ENCODE data around the gene USH2A.

USH2A gene

DNA sequence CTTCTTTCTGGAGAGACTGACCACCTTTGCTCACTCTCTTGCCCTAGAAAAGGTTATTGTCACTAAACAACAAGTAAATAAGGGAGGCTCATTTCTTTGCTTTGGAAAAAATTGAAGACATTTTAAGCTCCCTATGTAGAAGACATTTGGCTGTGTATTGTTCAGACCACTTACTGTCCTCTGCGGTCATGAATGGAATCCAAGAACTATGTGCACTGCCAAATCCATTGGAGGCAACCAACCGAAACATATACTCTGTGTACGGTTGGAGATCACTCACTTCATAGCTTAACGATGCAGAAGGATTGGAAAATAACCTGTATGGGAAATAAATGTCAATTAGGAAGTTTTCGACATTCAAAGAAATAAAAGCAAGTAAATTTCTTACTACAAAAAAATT is 523.3 kb downstream of the USH2A start:
- no peak for DNase-seq

DNA sequence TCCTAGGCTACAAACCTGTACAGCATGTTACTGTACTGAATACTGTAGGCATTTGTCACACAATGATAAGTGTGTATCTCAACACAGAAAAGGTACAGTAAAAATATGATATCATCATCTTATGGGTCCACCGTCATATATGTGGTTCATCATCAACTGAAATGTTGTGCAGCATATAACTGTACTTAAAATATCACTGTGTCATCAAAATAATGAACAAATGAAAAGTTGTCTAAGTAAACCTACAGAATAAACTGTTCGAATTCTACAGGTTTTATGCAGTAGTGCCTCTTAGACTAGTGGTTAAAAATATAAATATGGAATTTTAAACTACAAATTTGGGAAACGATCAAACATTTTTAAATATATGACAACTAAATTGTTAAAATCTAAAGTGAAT is 527.4 kb downstream of the USH2A start:
- DNase-seq = no peak

GRCh38 chr1:215895276-215895675 is 528.0 kb downstream of the USH2A start:
- no peak for DNase-seq

DNA sequence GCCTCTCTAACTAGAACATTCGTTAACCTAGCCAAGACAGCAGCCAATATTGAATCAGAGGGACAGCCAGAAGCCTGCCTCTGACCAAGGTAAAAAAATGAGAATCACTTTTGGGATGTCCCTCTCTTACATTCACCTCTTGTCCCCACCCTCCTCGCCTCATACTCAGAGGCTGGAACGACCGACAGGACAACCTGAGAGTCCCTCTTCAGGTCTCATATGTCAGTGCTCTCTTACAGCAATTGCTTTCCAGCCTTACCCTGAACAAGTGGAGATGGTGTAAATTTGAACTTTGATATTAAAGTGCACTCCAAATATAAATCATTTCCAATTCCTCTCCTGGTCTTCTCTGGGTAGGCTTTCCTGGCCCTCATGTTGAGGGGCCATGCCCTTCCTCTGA is 528.6 kb downstream of the USH2A start:
- DNase-seq = no peak

DNA sequence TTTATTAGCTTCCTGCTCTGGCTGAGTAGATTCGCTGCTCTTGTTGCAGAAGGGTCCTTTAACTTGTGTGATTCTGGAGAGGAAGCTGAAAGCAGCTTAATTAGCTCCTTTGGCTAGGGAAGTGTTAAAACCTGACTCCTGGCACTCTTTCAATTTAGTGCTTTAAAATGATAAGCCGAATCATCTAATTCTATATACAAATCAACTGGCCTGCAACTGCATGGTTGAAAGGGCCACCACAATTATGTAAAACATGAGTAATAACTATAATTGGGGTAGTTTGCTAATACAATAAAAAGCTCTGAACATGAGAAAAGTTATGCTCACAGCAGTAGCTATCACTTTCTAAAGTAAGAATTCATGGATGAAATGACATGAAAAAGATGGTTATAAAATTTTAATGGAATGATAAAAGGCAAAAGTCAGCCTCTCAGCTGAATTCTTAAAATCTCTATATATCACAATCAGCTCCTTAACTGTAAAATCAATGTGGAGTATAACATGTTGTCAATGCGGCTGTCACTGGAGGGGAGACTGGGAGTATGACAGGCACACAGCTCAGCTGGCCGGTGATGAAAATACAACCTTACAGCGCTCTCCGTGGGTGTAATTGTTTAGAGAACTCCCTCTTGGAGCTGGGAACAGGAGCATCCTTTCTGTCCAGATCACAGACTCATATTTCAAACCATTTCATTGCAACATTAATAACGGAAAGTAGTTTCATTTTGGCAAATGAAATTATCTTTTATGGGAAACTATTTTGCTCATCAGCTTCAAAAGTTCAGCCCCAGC is 531.8 kb downstream of the USH2A start:
- no peak for DNase-seq

GRCh38 chr1:215890438-215890837 is 532.8 kb downstream of the USH2A start:
- no peak for DNase-seq

GRCh38 chr1:215889871-215890270 is 533.4 kb downstream of the USH2A start:
- DNase-seq = no peak

DNA sequence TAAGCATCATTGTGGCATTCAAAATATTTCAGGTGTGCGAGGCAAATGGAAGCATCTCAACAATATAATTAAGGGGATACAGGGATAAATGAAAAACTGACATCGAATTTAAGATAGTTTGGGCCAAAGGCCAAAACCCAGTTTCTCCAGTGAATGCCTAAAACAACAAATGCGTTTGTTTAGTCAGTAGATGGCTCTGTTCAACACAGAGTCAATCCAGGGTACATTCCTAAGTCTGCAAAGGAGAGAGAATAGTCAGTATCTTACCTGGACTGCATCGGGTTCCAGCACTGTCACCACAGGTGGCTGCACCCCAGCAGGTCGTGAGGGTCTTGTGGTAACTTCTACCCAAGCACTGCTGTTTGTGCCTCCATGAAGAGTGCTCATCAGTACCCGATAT is 535.1 kb downstream of the USH2A start:
- DNase-seq = no peak

- no peak for DNase-seq
Measured at GRCh38 chr1:215887627-215888026, 535.6 kb downstream of the USH2A start.

- DNase-seq = no peak
Measured at GRCh38 chr1:215883004-215883403, 540.2 kb downstream of the USH2A start.

GRCh38 chr1:215878843-215879242 is 544.4 kb downstream of the USH2A start:
- no peak for DNase-seq

DNA sequence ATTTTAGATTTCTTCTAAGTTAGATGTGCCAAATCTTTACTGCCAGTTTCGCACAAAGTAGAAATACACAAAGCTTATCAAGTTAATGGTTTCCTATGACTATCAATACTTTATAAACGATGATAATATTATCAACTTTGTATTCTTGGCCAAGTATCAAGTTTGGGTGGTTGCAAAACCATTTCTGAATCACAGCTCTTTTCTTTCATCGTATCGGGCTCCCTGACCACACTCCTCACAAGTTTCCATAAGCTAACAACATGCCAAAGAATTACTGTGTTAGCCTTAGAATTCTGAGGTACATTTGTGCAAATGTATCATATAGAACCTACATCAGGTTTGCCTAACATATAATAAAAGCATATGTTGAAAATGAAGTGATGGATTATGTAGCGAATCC is 545.1 kb downstream of the USH2A start:
- no peak for DNase-seq

- DNase-seq = no peak
Measured at GRCh38 chr1:215877452-215877951, 545.7 kb downstream of the USH2A start.

- DNase-seq = no peak
Measured at GRCh38 chr1:215875712-215876111, 547.5 kb downstream of the USH2A start.

GRCh38 chr1:215875236-215875635 is 548.0 kb downstream of the USH2A start:
- no peak for DNase-seq

DNA sequence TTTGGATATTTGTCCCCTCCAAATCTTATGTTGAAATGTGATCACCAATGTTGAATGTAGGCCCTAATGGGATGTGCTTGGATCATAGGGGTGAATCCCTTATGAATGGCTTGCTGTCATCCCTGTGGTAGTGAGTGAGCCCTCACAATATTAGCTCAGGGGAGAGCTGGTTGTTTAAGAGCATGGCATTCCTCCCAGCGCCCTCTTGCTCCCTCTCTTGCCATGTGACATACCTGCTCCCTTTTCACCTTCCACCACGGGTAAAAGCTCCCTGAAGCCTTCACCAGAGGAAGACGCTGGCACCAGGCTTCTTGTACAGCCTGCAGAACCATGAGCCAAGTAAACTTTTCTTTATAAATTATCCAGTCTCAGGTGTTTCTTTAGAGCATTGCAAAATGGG is 550.6 kb downstream of the USH2A start:
- no peak for DNase-seq

DNA sequence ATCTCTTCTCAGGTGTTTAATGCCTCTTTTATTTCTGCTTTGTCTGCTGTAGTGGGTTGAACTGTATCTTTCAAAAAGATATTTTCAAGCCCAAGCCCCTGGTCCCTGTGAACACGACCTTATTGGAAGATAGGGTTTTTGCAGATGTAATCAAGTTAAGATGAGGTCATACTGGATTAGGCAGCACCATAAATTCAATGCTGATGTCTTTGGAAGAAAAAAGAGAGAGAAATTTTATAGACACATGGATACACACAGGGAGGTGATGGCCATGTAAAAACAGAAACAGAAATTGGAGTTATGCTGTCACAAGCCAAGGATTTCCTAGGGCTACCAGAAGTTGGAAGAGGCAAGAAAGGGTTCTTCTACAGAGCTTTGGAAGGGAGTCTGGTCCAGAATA is 554.7 kb downstream of the USH2A start:
- no peak for DNase-seq

DNA sequence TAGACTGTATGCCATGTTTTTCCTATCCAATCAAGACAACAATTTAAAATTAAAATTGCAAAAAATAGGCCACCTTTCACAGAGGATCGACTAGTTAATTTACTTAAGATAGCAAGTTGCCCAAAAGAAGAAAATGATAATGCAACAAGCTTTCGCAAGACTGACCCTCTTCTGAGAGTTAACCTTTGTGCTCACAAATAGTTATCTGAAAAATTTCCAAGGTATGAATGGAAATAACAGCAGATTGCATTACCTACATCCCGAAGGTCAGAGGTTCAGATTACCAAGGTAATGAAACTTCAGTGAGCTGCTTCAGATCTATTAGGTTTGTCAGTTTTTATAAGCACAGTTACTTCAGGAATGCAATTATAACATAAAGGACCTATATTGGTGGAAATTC is 558.2 kb downstream of the USH2A start:
- no peak for DNase-seq

- DNase-seq = no peak
Measured at GRCh38 chr1:215863796-215864195, 559.5 kb downstream of the USH2A start.

- no peak for DNase-seq
Measured at GRCh38 chr1:215860833-215861232, 562.4 kb downstream of the USH2A start.

DNA sequence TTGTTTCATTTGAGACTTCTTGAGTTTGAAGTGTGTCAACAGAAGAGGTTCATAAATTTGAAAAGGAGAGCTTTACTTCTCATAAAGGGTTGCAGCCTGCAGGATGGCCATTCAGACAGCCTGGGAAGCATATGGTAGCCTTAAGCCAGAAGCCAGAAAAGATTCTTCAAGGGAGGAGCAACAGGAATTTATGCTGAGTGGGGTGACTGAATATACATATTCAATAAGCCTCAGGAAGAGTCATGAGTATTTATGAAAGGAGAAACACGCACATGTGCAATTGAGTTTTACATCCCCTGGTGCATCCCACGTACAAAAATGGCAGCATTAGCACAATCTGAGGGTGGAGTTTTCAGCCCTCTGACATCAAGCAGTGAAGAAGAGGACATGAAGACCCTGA is 565.9 kb downstream of the USH2A start:
- DNase-seq = no peak

DNA sequence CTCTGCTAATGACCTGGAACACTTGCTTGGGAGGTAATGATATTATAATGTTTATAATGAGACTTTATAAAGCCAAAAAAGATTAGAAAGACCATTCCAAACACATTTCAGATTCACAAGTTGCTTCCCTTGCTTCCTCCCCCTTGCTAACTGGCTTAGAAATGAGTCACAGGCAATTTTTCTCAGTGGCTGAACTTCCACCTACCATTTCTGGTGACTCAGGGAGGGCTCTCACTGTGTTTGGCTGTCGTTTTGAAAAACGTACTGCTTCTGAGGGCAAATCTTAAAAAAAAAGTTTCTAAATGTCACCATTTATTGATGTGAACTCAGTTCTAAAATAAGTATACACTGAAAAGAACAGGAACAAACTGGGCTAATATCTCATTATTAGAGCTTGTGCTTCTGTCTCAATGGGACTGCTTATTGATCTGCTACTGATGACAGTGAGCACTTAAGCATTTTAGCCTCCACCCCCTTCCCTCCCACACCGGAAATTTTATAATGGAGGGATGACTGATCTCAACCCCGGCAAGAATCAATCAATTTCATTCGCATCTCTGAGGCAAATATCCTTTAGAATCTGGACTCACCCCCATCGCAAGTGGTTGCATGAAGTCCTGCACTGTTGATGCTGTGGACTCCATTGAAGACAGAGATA is 577.9 kb downstream of the USH2A start:
- no peak for DNase-seq

GRCh38 chr1:215844777-215845176 is 578.5 kb downstream of the USH2A start:
- no peak for DNase-seq

DNA sequence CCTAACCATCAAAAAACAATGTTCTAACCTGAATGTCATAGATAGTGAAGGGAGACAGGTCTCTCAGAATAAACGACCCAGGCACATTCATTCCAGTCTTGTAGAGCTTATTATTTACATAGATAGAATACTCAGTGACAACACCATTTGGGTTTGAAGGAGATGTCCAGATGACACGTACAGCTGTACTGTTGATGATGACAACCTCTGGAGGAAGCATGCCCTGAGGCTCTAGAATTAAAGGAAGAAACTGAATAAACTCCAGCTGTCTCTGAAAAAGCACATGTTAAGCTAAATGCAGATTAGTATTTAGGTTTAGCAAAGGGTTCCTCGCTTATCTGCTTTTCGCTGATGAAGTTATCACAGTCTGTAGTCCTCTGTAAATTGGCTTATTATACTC is 579.0 kb downstream of the USH2A start:
- no peak for DNase-seq

DNA sequence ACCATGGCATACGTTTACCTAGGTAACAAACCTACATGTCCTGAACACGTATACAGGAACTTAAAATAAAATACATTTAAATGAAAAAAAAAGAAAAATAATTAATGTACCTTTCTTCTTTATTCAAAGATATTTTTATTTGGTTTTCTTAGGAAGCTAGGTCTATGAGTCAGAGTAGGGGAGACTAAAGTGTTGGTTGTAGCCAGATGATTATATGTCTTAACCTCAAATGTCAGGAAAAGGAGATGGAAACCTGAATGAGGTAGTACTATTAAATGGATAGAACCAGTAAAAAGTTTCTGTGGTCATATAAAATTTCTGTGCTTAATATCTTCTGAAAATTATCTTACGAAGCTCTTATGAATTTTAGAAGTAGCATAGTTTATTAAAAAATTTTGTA is 580.3 kb downstream of the USH2A start:
- no peak for DNase-seq
